Lower lobe of right lung (tissue), 2 donors: ENCODE results near the gene TIMP1. TPM values are rescaled to one million over a fixed set of nuclear protein-coding genes. Genes with fewer than 3 reads are reported as not detected.
"Not testable (repeated sequence)": the region's sequence is repeated elsewhere in the genome, so short reads cannot be mapped to it uniquely, and the experiment has no call there.

Experiments
- ATAC-seq, 2 donors: fragments of 200-7000 bp; cut with Tn5 transposase; one replicate each; pipeline ENCODE4 v1.9.1; 2020 to 2022; ENCODE audit warnings: mild to moderate bottlenecking in 2 of 2, moderate library complexity in 2 of 2
- DNase-seq: peaks from one replicate; pipeline ENCODE4 v3.0.0-alpha.2; 2020
- H3K27ac ChIP-seq: fragments of 200-600 bp; one replicate; pipeline ENCODE4 v1.8.0; 2022
- H3K27me3 ChIP-seq: fragments of 200-600 bp; one replicate; pipeline ENCODE4 v1.8.0; 2022; ENCODE audit warnings: low read depth
- H3K36me3 ChIP-seq: fragments of 200-600 bp; one replicate; pipeline ENCODE4 v1.8.0; 2022; ENCODE audit warnings: mild to moderate bottlenecking
- H3K4me1 ChIP-seq: fragments of 200-600 bp; one replicate; pipeline ENCODE4 v1.8.0; 2022
- H3K4me3 ChIP-seq: fragments of 200-600 bp; one replicate; pipeline ENCODE4 v1.8.0; 2022; ENCODE audit warnings: mild to moderate bottlenecking
- H3K9me3 ChIP-seq: fragments of 200-600 bp; one replicate; pipeline ENCODE4 v1.8.0; 2022
- intact Hi-C: fragments of 100-400 bp; cut with DNase I; formaldehyde crosslinking; loops from one replicate; pipeline ENCODE4 v1.11.0; 2022
- total RNA-seq: library from RNA; stranded (reverse); fragmentation: NEBNext Ultra II Directional; extraction: Animal tissue kit (Norgen Biotek cat#: 25700); gene quantifications from one replicate; pipeline ENCODE4 v1.2.1, GENCODE V29; 2021
- TF ChIP-seq, protein P1 (sequence below): fragments of 200-600 bp; IDR thresholded peaks from one replicate; pipeline ENCODE4 v1.8.0; 2022; ENCODE audit warnings: antibody characterized with exemption, mild to moderate bottlenecking
- donor health status: DM: no; HTN: yes; CAD: no; lungs with severe emphysema.

TIMP1 gene
- total RNA-seq, 1 donor from 2014 or later: 189 TPM

DNA sequence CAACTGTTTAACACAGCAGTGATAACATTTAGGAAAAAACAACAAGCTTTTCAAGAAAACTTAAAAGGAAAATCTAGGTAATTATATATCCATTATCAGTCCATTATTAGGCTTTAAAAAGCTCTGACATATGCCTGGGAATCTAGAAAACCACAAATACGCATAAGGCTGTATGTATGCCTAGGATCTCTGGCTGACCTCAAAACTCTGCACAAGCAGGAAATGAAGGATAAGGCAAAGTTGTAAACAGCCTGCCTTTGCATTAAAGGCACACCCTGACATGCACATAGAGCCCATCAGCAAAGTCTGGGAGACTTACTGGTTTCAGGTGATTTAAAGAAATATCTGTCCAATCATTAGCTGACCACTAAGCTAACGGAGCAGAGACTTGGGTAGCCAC, 14.0 kb downstream of the TIMP1 start:
- DNase-seq (no peak), ATAC-seq (no peak)
- TF ChIP-seq, protein P1, sequence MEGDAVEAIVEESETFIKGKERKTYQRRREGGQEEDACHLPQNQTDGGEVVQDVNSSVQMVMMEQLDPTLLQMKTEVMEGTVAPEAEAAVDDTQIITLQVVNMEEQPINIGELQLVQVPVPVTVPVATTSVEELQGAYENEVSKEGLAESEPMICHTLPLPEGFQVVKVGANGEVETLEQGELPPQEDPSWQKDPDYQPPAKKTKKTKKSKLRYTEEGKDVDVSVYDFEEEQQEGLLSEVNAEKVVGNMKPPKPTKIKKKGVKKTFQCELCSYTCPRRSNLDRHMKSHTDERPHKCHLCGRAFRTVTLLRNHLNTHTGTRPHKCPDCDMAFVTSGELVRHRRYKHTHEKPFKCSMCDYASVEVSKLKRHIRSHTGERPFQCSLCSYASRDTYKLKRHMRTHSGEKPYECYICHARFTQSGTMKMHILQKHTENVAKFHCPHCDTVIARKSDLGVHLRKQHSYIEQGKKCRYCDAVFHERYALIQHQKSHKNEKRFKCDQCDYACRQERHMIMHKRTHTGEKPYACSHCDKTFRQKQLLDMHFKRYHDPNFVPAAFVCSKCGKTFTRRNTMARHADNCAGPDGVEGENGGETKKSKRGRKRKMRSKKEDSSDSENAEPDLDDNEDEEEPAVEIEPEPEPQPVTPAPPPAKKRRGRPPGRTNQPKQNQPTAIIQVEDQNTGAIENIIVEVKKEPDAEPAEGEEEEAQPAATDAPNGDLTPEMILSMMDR: no peak
- intact Hi-C loops: no loop called here
- H3K4me3 ChIP-seq: no peak overlapping the region
- H3K9me3 ChIP-seq: no peaks in the 10 kb centered on the region
- H3K27me3 ChIP-seq: no peaks in the 10 kb centered on the region
- H3K27ac ChIP-seq: no peak overlapping the region
- H3K36me3 ChIP-seq: no peaks in the 10 kb centered on the region
- H3K4me1 ChIP-seq: no peaks in the 10 kb centered on the region

DNA sequence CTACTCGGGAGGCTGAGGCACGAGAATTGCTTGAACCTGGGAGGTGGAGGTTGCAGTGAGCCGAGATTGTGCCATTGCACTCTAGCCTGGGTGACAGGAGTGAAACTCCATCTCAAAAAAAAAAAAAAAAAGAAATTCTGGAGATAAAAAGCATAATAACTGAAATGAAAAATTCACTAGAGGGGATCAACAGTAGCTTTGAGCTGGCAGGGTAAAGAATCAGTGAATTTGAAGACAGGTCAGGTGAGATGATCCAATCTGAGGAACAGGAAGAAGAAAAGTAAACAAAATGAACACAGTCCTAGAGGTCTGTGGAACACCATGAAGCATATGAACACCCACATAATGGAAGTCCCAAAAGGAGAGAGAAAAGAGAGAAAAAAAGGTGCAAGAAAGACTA, 15.0 kb downstream of the TIMP1 start:
- Histone ChIP-seq H3K27ac (no peak overlapping the region), H3K4me1 (no peaks in the 10 kb centered on the region), H3K9me3 (no peaks in the 10 kb centered on the region), H3K36me3 (no peaks in the 10 kb centered on the region), H3K27me3 (no peaks in the 10 kb centered on the region), H3K4me3 (no peak overlapping the region)
- intact Hi-C loops: no loop called here
- TF ChIP-seq, protein P1: no peak
- DNase-seq (no peak), ATAC-seq (no peak)

DNA sequence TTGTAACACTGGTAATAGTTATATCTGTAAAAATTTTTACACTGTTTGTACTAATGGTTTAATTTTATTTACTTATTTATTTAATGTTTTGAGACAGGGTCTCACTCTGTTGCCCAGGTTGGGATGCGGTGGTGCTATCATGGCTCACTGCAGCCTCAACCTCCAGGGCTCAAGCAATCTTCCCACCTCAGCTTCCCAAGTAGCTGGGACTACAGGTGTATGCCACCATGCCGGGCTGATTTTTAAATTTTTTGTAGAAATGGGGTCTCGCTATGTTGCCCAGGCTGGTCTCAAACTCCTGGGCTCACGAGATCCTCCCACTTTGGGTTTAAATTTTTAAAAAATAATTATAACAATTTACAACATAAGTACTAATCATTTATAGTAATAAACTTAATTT, 20.9 kb downstream of the TIMP1 start:
- intact Hi-C loops, DNase-seq, H3K4me3 ChIP-seq, H3K27ac ChIP-seq, H3K27me3 ChIP-seq, H3K36me3 ChIP-seq, ATAC-seq, H3K9me3 ChIP-seq, H3K4me1 ChIP-seq: not testable (repeated sequence)

DNA sequence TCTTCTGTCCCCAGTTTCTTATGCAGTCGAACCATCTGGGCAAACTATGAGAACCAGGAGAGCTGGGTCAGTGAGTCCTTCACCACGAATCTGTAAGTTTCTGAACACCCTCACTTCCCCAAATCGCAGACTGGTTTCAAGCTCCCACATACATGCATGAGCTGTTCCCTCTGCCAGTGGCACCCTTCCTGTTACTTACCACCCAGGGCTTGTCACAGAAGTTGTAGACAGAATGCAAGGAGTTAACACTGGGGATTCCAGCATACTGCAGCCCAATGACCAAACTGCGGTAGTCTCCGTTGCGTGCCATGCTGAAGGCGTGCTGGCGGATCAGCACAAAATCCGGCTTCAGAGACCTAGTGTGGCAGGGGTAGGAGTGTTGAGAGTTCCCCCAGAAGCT, 22.8 kb downstream of the TIMP1 start:
- no peaks in the 10 kb centered on the region for H3K36me3 ChIP-seq
- ATAC-seq: no peak
- no peaks in the 10 kb centered on the region for H3K4me1 ChIP-seq
- no peak overlapping the region for H3K4me3 ChIP-seq
- DNase-seq: no peak
- TF ChIP-seq, protein P1: no peak
- H3K27ac ChIP-seq: no peak overlapping the region
- no peaks in the 10 kb centered on the region for H3K27me3 ChIP-seq
- no peaks in the 10 kb centered on the region for H3K9me3 ChIP-seq
- intact Hi-C loops: no loop called here

DNA sequence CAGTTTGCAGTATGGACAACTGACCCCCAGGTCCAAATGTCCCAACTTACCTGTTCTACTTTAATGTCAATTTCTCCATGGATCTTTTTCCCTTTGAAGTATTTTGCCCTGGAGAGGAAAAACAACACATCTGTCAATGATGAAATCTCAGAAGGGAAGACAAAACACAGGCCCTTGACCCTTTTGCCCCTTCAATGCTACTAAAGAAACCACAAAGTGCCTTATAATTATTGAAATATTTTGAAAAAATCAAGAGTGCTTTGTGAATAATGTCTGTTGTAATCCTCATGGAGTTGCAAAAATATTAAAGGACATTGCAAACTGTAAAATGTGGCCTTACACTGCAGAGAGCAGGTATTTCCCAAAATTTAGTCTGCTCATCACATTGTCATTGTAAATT, 24.9 kb downstream of the TIMP1 start:
- TF ChIP-seq, protein P1: no peak
- no peak overlapping the region for H3K4me3 ChIP-seq
- H3K9me3 ChIP-seq: no peaks in the 10 kb centered on the region
- H3K27ac ChIP-seq: no peak overlapping the region
- intact Hi-C loops: no loop called here
- ATAC-seq (no peak), DNase-seq (no peak)
- no peaks in the 10 kb centered on the region for H3K27me3 ChIP-seq
- no peaks in the 10 kb centered on the region for H3K4me1 ChIP-seq
- H3K36me3 ChIP-seq: no peaks in the 10 kb centered on the region

DNA sequence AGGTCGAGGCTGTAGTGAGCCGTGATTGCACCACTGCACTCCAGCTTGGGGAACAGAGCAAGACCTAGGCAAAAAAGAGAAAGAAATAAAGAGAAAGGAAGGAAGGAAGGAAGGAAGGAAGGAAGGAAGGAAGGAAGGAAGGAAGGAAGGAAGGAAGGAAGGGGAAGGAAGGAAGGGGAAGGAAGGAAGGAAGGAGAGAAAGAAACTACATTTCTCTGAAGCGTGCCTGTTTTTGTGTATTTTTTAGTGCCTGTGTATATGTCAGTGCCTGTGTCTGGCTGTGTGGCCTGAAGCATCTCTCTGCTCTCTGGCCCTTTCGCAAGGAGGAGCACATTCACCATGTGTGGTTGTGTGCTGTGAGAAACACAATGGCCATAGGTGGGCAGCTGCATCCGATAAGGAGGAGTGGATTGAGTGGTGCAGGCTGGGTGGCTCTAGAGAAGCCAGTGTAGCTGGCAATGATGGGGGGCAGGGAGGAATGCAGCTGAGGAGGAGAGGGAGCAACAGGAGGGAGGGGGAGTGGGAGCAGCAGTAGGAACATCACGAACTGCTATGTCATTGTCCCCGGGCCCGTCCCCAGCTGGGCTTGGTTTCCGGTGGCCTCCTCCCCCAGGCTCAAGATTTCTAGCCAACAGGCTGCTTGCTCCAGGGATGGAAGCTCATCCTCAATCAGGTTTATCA, 26.0 kb downstream of the TIMP1 start:
- no peak overlapping the region for H3K27ac ChIP-seq
- intact Hi-C loops: no loop called here
- TF ChIP-seq, protein P1: no peak

More for the DNA sequence above, 26.0 kb downstream of the TIMP1 start:
- DNase-seq (no peak), ATAC-seq (no peak)
- Histone ChIP-seq H3K36me3 (no peaks in the 10 kb centered on the region), H3K27me3 (no peaks in the 10 kb centered on the region), H3K9me3 (no peaks in the 10 kb centered on the region), H3K4me3 (no peak overlapping the region), H3K4me1 (no peaks in the 10 kb centered on the region)
